ENCODE measurements around the gene C5.

Gene C5

DNA sequence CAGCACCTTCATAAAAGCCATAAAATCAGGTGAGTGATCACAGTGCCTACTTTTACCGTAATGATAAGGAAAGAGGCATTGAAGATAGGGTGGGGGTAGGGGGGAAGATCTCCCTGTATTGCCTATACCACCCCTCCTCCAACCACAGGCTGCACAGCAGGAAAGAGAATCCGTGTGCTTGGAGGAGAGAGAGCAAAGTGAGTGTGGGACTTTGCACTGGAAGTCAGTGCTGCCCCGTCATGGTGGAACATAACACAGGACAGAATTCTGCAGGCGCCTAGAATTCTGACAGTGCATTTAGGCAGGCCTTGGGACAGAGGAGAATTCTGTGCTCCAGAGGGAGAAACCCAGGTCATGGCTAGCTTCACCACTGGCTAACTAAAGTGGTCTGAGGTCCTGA, 3.5 kb upstream of the C5 start:
- Histone ChIP-seq H3K27ac (ENCODE audit: low read depth, low read length) (no peak overlapping the region), H3K4me3 (ENCODE audit: insufficient read depth, low read length, poor library complexity, severe bottlenecking) (no peak overlapping the region), H3K27me3 (ENCODE audit: low read length) (no peaks in the 10 kb centered on the region), H3K9me3 (ENCODE audit: insufficient read depth, low read length) (no peaks in the 10 kb centered on the region), H2AFZ (ENCODE audit: low read depth, low read length, severe bottlenecking) (no peak overlapping the region), H3F3A (ENCODE audit: insufficient read depth) (peaks cover 5% of the 10 kb centered on the region; the same call in 1 of the 2 replicates), H3K9me2 (replicated peaks; ENCODE audit: insufficient read depth, low read length) (no peaks in the 10 kb centered on the region), H3K79me2 (ENCODE audit: insufficient read depth, low read length) (no peaks in the 10 kb centered on the region), H3K9ac (ENCODE audit: low read length) (no peak overlapping the region), H3K4me2 (ENCODE audit: low read depth, low read length, poor library complexity, severe bottlenecking) (no peak overlapping the region), H4K20me1 (ENCODE audit: low read depth, low read length) (no peaks in the 10 kb centered on the region), H3K36me3 (ENCODE audit: low read length) (peaks cover 3% of the 10 kb centered on the region; the same call in 1 of the 2 replicates)
- TF ChIP-seq EZH2phosphoT487 (conservative IDR thresholded peaks at IDR 0.05; ENCODE audit: low read length) (no peak), CTCF (IDR thresholded peaks at IDR 0.05; ENCODE audit: insufficient read depth, low read length, poor library complexity, severe bottlenecking) (no peak)

- Histone ChIP-seq H3K4me2 (ENCODE audit: low read depth, low read length, poor library complexity, severe bottlenecking) (no peak overlapping the region), H3K79me2 (ENCODE audit: insufficient read depth, low read length) (no peaks in the 10 kb centered on the region), H3F3A (ENCODE audit: insufficient read depth) (no peaks in the 10 kb centered on the region), H3K4me3 (ENCODE audit: insufficient read depth, low read length, poor library complexity, severe bottlenecking) (no peak overlapping the region), H3K36me3 (ENCODE audit: low read length) (no peaks in the 10 kb centered on the region), H2AFZ (ENCODE audit: low read depth, low read length, severe bottlenecking) (no peak overlapping the region), H4K20me1 (ENCODE audit: low read depth, low read length) (no peaks in the 10 kb centered on the region), H3K9me3 (ENCODE audit: insufficient read depth, low read length) (no peaks in the 10 kb centered on the region), H3K27ac (ENCODE audit: low read depth, low read length) (no peak overlapping the region), H3K27me3 (ENCODE audit: low read length) (no peaks in the 10 kb centered on the region), H3K9ac (ENCODE audit: low read length) (no peak overlapping the region), H3K9me2 (replicated peaks; ENCODE audit: insufficient read depth, low read length) (no peaks in the 10 kb centered on the region)
- no peak for TF ChIP-seq CTCF (IDR thresholded peaks at IDR 0.05; ENCODE audit: insufficient read depth, low read length, poor library complexity, severe bottlenecking)
- no peak for TF ChIP-seq EZH2phosphoT487 (conservative IDR thresholded peaks at IDR 0.05; ENCODE audit: low read length)
These were observed 1.5 kb downstream of the C5 start for GRCh38 chr9:121048618-121049017.

- Histone ChIP-seq H3K27me3 (ENCODE audit: low read length) (no peaks in the 10 kb centered on the region), H4K20me1 (ENCODE audit: low read depth, low read length) (no peaks in the 10 kb centered on the region), H3K79me2 (ENCODE audit: insufficient read depth, low read length) (no peaks in the 10 kb centered on the region), H3K9ac (ENCODE audit: low read length) (no peak overlapping the region), H3K27ac (ENCODE audit: low read depth, low read length) (no peak overlapping the region), H3K36me3 (ENCODE audit: low read length) (no peaks in the 10 kb centered on the region), H3K4me3 (ENCODE audit: insufficient read depth, low read length, poor library complexity, severe bottlenecking) (no peak overlapping the region), H3F3A (ENCODE audit: insufficient read depth) (no peaks in the 10 kb centered on the region), H3K9me3 (ENCODE audit: insufficient read depth, low read length) (no peaks in the 10 kb centered on the region), H2AFZ (ENCODE audit: low read depth, low read length, severe bottlenecking) (no peak overlapping the region), H3K9me2 (replicated peaks; ENCODE audit: insufficient read depth, low read length) (no peaks in the 10 kb centered on the region), H3K4me2 (ENCODE audit: low read depth, low read length, poor library complexity, severe bottlenecking) (no peak overlapping the region)
- TF ChIP-seq EZH2phosphoT487 (conservative IDR thresholded peaks at IDR 0.05; ENCODE audit: low read length) = no peak
- TF ChIP-seq CTCF (IDR thresholded peaks at IDR 0.05; ENCODE audit: insufficient read depth, low read length, poor library complexity, severe bottlenecking) = no peak
These were observed 1.9 kb downstream of the C5 start for GRCh38 chr9:121048175-121048574.

All from SU-DHL-6 (cell line).